ENCODE data around the gene CXCL16. TPM values are rescaled to one million over a fixed set of nuclear protein-coding genes. Genes with fewer than 3 reads are reported as not detected.

Gene CXCL16
- total and polyA plus RNA-seq, 2 of the 13 experiments (the other 11 are each of a cell fraction or from before 2014, with no cell fraction given) = 9.4 to 101 TPM

GRCh38 chr17:4788807-4789700, 49.3 kb upstream of the CXCL16 start, which contains the start of gene GLTPD2 (continued):
- TF ChIP-seq ZHX2 (IDR thresholded peaks at IDR 0.05; ENCODE audit: low read depth) (no peak), ZHX2 (CRISPR knock-in tag; IDR thresholded peaks at IDR 0.05; ENCODE audit: borderline replicate concordance) (no peak), TAF1 (CRISPR knock-in tag; IDR thresholded peaks at IDR 0.05) (peak; percentile 92), ZNF180 (CRISPR knock-in tag; IDR thresholded peaks at IDR 0.05; ENCODE audit: borderline replicate concordance, low read depth) (no peak), ZNF274 (CRISPR knock-in tag; IDR thresholded peaks at IDR 0.05) (peak; percentile 61; the same call in 1 of the 2 replicates), ZNF607 (CRISPR knock-in tag; IDR thresholded peaks at IDR 0.05; ENCODE audit: borderline replicate concordance) (no peak; the same call in 1 of the 2 replicates), KLF9 (CRISPR knock-in tag; IDR thresholded peaks at IDR 0.05; ENCODE audit: low read depth) (no peak), ZNF883 (CRISPR knock-in tag; IDR thresholded peaks at IDR 0.05; ENCODE audit: not compliant biosample characterization) (no peak), ZNF430 (CRISPR knock-in tag; IDR thresholded peaks at IDR 0.05) (no peak; the same call in 1 of the 2 replicates), RBFOX2 (IDR thresholded peaks at IDR 0.05; ENCODE audit: low read depth, low read length) (peak; percentile 88), THAP7 (CRISPR knock-in tag; IDR thresholded peaks at IDR 0.05) (no peak), U2AF2 (IDR thresholded peaks at IDR 0.05; ENCODE audit: low read depth, low read length) (no peak), ZNF33A (CRISPR knock-in tag; IDR thresholded peaks at IDR 0.05; ENCODE audit: borderline replicate concordance) (no peak), ATM (IDR thresholded peaks at IDR 0.05; ENCODE audit: borderline replicate concordance) (no peak), ZNF772 (CRISPR knock-in tag; IDR thresholded peaks at IDR 0.05) (no peak; the same call in 1 of the 2 replicates), CSRNP1 (CRISPR knock-in tag; IDR thresholded peaks at IDR 0.05) (no peak)
- TF ChIP-seq, protein P1, sequence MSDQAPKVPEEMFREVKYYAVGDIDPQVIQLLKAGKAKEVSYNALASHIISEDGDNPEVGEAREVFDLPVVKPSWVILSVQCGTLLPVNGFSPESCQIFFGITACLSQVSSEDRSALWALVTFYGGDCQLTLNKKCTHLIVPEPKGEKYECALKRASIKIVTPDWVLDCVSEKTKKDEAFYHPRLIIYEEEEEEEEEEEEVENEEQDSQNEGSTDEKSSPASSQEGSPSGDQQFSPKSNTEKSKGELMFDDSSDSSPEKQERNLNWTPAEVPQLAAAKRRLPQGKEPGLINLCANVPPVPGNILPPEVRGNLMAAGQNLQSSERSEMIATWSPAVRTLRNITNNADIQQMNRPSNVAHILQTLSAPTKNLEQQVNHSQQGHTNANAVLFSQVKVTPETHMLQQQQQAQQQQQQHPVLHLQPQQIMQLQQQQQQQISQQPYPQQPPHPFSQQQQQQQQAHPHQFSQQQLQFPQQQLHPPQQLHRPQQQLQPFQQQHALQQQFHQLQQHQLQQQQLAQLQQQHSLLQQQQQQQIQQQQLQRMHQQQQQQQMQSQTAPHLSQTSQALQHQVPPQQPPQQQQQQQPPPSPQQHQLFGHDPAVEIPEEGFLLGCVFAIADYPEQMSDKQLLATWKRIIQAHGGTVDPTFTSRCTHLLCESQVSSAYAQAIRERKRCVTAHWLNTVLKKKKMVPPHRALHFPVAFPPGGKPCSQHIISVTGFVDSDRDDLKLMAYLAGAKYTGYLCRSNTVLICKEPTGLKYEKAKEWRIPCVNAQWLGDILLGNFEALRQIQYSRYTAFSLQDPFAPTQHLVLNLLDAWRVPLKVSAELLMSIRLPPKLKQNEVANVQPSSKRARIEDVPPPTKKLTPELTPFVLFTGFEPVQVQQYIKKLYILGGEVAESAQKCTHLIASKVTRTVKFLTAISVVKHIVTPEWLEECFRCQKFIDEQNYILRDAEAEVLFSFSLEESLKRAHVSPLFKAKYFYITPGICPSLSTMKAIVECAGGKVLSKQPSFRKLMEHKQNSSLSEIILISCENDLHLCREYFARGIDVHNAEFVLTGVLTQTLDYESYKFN (CRISPR knock-in tag; conservative IDR thresholded peaks at IDR 0.05) = peak; percentile 92

All from HepG2 (cell line).